H1 (cell line): ENCODE data around the gene CAMSAP1.

Experiments
- CBX5 ChIP-seq: fragments of 300-800, 300-1000 bp; sonication (generic); IDR thresholded peaks from 2 replicates; pipeline ENCODE4 v1.7.1; 2016; ENCODE audit warnings: antibody characterized with exemption, low read length, low read depth
- CEBPB ChIP-seq: IDR thresholded peaks from 2 replicates; pipeline ENCODE4 v1.6.1; 2012; ENCODE audit warnings: low read depth, low read length
- MAFK ChIP-seq: IDR thresholded peaks from 2 replicates; pipeline ENCODE4 v1.6.1; 2012; ENCODE audit warnings: low read depth, mild to moderate bottlenecking, improper control_type of control experiment, low read length
- POLR2A ChIP-seq, 2 experiments: IDR thresholded peaks; 1 replicate in 1 of 2; 2 replicates in 1 of 2; pipeline ENCODE4 v1.6.1; 2011; ENCODE audit warnings: low read depth in 2 of 2, low read length in 2 of 2, mild to moderate bottlenecking in 2 of 2; ENCODE audit errors: control extremely low read depth in 1 of 2
- SUZ12 ChIP-seq: fragments of 200-600 bp; sonication (generic); IDR thresholded peaks from 2 replicates; pipeline ENCODE4 v1.6.1; 2012; ENCODE audit warnings: mild to moderate bottlenecking, inconsistent platforms, low read length, moderate library complexity, mixed read lengths
- TAF1 ChIP-seq: IDR thresholded peaks from 2 replicates; pipeline ENCODE4 v1.6.1; 2011; ENCODE audit warnings: mild to moderate bottlenecking, low read depth, low read length
- TCF12 ChIP-seq: IDR thresholded peaks from 2 replicates; pipeline ENCODE4 v1.6.1; 2011; ENCODE audit warnings: low read depth, mild to moderate bottlenecking, low read length
- TF ChIP-seq, protein P1 (sequence below), 3 experiments: IDR thresholded peaks; 1 replicate in 2 of 3; 2 replicates in 1 of 3; pipeline versions ENCODE4 v1.5.1 to v1.6.1; 2011; ENCODE audit warnings: low read length in 3 of 3, mild to moderate bottlenecking in 3 of 3, inconsistent platforms in 2 of 3, low read depth in 1 of 3, moderate library complexity in 1 of 3; ENCODE audit not compliant: insufficient read depth in 1 of 3; ENCODE audit errors: control extremely low read depth in 1 of 3
- TF ChIP-seq, protein P2 (sequence below): IDR thresholded peaks from 2 replicates; pipeline ENCODE4 v1.6.1; 2012; ENCODE audit warnings: inconsistent platforms
- TF ChIP-seq, protein P3 (sequence below): IDR thresholded peaks from 2 replicates; pipeline ENCODE4 v1.6.1; 2011; ENCODE audit warnings: low read length, improper control_type of control experiment

GRCh38 chr9:135929656-135930445, 22.5 kb upstream of the CAMSAP1 start:
- TF ChIP-seq, protein P1, sequence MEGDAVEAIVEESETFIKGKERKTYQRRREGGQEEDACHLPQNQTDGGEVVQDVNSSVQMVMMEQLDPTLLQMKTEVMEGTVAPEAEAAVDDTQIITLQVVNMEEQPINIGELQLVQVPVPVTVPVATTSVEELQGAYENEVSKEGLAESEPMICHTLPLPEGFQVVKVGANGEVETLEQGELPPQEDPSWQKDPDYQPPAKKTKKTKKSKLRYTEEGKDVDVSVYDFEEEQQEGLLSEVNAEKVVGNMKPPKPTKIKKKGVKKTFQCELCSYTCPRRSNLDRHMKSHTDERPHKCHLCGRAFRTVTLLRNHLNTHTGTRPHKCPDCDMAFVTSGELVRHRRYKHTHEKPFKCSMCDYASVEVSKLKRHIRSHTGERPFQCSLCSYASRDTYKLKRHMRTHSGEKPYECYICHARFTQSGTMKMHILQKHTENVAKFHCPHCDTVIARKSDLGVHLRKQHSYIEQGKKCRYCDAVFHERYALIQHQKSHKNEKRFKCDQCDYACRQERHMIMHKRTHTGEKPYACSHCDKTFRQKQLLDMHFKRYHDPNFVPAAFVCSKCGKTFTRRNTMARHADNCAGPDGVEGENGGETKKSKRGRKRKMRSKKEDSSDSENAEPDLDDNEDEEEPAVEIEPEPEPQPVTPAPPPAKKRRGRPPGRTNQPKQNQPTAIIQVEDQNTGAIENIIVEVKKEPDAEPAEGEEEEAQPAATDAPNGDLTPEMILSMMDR (IDR thresholded peaks at IDR 0.05; ENCODE audit: control extremely low read depth in 1 of 3, insufficient read depth in 1 of 3, low read depth in 1 of 3, low read length in 3 of 3): no peak
- TF ChIP-seq MAFK (no peak), CBX5 (no peak), POLR2A (IDR thresholded peaks at IDR 0.05; ENCODE audit: control extremely low read depth in 1 of 2, low read depth in 2 of 2, low read length in 2 of 2) (no peak), CEBPB (no peak), SUZ12 (no peak), TCF12 (no peak), TAF1 (no peak)
- TF ChIP-seq, protein P2, sequence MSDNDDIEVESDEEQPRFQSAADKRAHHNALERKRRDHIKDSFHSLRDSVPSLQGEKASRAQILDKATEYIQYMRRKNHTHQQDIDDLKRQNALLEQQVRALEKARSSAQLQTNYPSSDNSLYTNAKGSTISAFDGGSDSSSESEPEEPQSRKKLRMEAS: no peak
- TF ChIP-seq, protein P3, sequence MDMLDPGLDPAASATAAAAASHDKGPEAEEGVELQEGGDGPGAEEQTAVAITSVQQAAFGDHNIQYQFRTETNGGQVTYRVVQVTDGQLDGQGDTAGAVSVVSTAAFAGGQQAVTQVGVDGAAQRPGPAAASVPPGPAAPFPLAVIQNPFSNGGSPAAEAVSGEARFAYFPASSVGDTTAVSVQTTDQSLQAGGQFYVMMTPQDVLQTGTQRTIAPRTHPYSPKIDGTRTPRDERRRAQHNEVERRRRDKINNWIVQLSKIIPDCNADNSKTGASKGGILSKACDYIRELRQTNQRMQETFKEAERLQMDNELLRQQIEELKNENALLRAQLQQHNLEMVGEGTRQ: no peak
